MM.1S (cell line): ENCODE data around the gene PRKCD.

Source experiments
- DNase-seq: peaks from one replicate; pipeline ENCODE4 v3.0.0-alpha.2; 2015
- H2AFZ ChIP-seq: fragments of 300-600 bp; sonication (generic); 2 replicates; pipeline ENCODE4 v1.6.0; 2016; ENCODE audit warnings: antibody characterized with exemption, low read length
- H3F3A ChIP-seq: fragments of 300-600 bp; sonication (generic); 2 replicates; pipeline ENCODE4 v1.6.1; 2016; ENCODE audit warnings: mild to moderate bottlenecking, antibody characterized with exemption, low read length, moderate library complexity, mixed read lengths; ENCODE audit not compliant: insufficient read depth
- H3K27ac ChIP-seq: fragments of 300-600 bp; sonication (generic); 2 replicates; pipeline ENCODE4 v1.5.1; 2016; ENCODE audit warnings: mild to moderate bottlenecking, low read length
- H3K27me3 ChIP-seq: fragments of 300-600 bp; sonication (generic); replicated peaks from 2 replicates; pipeline ENCODE4 v1.6.0; 2016; ENCODE audit warnings: low read length; ENCODE audit not compliant: insufficient read depth
- H3K36me3 ChIP-seq: fragments of 300-600 bp; sonication (generic); replicated peaks from 2 replicates; pipeline ENCODE4 v1.6.1; 2016; ENCODE audit warnings: mild to moderate bottlenecking, low read length, mixed read lengths; ENCODE audit not compliant: insufficient read depth
- H3K4me1 ChIP-seq: fragments of 300-600 bp; sonication (generic); 2 replicates; pipeline ENCODE4 v1.6.1; 2016; ENCODE audit warnings: low read length, mixed read lengths
- H3K4me2 ChIP-seq: fragments of 300-600 bp; sonication (generic); 2 replicates; pipeline ENCODE4 v1.6.0; 2016; ENCODE audit warnings: low read depth, low read length
- H3K4me3 ChIP-seq: fragments of 300-600 bp; sonication (generic); 2 replicates; pipeline ENCODE4 v1.5.1; 2016; ENCODE audit warnings: low read length, mixed read lengths
- H3K79me2 ChIP-seq: fragments of 300-600 bp; sonication (generic); 2 replicates; pipeline ENCODE4 v1.6.1; 2016; ENCODE audit warnings: mixed run types, low read length, mixed read lengths
- H3K9ac ChIP-seq: fragments of 300-600 bp; sonication (generic); 2 replicates; pipeline ENCODE4 v1.6.1; 2016; ENCODE audit warnings: low read length, mixed read lengths
- H3K9me2 ChIP-seq: fragments of 300-600 bp; sonication (generic); replicated peaks from 2 replicates; pipeline ENCODE4 v1.6.1; 2016; ENCODE audit warnings: mild to moderate bottlenecking, low read length, mixed read lengths; ENCODE audit not compliant: insufficient read depth
- H3K9me3 ChIP-seq: fragments of 300-600 bp; sonication (generic); replicated peaks from 2 replicates; pipeline ENCODE4 v1.6.1; 2016; ENCODE audit warnings: mild to moderate bottlenecking, low read length, mixed read lengths; ENCODE audit not compliant: insufficient read depth
- H4K20me1 ChIP-seq: fragments of 300-600 bp; sonication (generic); 2 replicates; pipeline ENCODE4 v1.6.1; 2016; ENCODE audit warnings: mild to moderate bottlenecking, low read length, moderate library complexity, mixed read lengths; ENCODE audit not compliant: insufficient read depth
- EZH2 ChIP-seq: fragments of 300-600 bp; sonication (generic); optimal IDR thresholded peaks from 2 replicates; pipeline ENCODE3; 2017; ENCODE audit warnings: low read depth, mild to moderate bottlenecking, antibody characterized with exemption, low read length, mixed read lengths
- EZH2phosphoT487 ChIP-seq: fragments of 300-600 bp; sonication (generic); IDR thresholded peaks from 2 replicates; pipeline ENCODE4 v1.6.1; 2018; ENCODE audit warnings: antibody characterized with exemption, low read length
- TF ChIP-seq, protein P1 (sequence below): fragments of 300-600 bp; sonication (generic); IDR thresholded peaks from 2 replicates; pipeline ENCODE4 v1.5.1; 2016; ENCODE audit warnings: antibody characterized with exemption, low read length, mixed read lengths

Gene PRKCD

DNA sequence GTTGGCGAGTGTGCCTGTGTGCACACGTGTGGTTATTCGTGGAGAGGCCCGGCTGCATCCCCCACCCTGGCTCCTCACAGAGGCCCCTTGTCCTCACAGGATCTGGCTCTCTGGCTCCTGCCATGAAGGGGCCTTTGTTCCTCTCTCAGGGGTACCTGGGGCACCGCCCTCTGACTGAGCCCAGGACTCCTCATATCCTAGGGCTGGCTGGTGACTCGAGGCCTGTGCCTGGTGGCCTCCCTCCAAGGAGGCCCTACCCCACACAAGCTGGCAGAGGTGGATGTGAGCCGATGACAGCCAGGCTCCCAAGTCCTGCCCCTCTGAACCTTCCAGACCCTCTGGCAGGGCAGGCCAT lies 10.0 kb downstream of the PRKCD start:
- Histone ChIP-seq H3K4me2 (peak overlapping the region; percentile 54), H3K9me3 (no peaks in the 10 kb centered on the region), H3K27ac (peak overlapping the region; percentile 78; the same call in 1 of the 2 replicates), H2AFZ (no peak overlapping the region), H3K36me3 (no peaks in the 10 kb centered on the region), H3K4me3 (no peak overlapping the region), H3K27me3 (no peaks in the 10 kb centered on the region), H3K79me2 (peaks cover 69% of the 10 kb centered on the region), H3F3A (peaks cover 14% of the 10 kb centered on the region), H3K9me2 (no peaks in the 10 kb centered on the region), H3K9ac (peak overlapping the region; percentile 41; the same call in 1 of the 2 replicates), H4K20me1 (no peaks in the 10 kb centered on the region), H3K4me1 (peaks cover 64% of the 10 kb centered on the region)
- TF ChIP-seq EZH2: no peak
- TF ChIP-seq, protein P1, sequence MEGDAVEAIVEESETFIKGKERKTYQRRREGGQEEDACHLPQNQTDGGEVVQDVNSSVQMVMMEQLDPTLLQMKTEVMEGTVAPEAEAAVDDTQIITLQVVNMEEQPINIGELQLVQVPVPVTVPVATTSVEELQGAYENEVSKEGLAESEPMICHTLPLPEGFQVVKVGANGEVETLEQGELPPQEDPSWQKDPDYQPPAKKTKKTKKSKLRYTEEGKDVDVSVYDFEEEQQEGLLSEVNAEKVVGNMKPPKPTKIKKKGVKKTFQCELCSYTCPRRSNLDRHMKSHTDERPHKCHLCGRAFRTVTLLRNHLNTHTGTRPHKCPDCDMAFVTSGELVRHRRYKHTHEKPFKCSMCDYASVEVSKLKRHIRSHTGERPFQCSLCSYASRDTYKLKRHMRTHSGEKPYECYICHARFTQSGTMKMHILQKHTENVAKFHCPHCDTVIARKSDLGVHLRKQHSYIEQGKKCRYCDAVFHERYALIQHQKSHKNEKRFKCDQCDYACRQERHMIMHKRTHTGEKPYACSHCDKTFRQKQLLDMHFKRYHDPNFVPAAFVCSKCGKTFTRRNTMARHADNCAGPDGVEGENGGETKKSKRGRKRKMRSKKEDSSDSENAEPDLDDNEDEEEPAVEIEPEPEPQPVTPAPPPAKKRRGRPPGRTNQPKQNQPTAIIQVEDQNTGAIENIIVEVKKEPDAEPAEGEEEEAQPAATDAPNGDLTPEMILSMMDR: no peak
- TF ChIP-seq EZH2phosphoT487: no peak
- no peak for DNase-seq

GRCh38 chr3:53171827-53172505 lies 11.0 kb downstream of the PRKCD start:
- Histone ChIP-seq H3K4me2 (no peak overlapping the region), H3K27ac (no peak overlapping the region), H3K36me3 (no peaks in the 10 kb centered on the region)

GRCh38 chr3:53173107-53173506 lies 12.1 kb downstream of the PRKCD start:
- H3K9me3 ChIP-seq: no peaks in the 10 kb centered on the region
- no peaks in the 10 kb centered on the region for H4K20me1 ChIP-seq
- no peak for DNase-seq
- H3K4me3 ChIP-seq: no peak overlapping the region
- H3K79me2 ChIP-seq: peaks cover 54% of the 10 kb centered on the region
- no peak for TF ChIP-seq EZH2phosphoT487
- TF ChIP-seq, protein P1: no peak
- no peak for TF ChIP-seq EZH2
- no peak overlapping the region for H3K27ac ChIP-seq
- H3K4me1 ChIP-seq: peaks cover 64% of the 10 kb centered on the region
- no peaks in the 10 kb centered on the region for H3K36me3 ChIP-seq
- no peaks in the 10 kb centered on the region for H3K27me3 ChIP-seq
- H3K9me2 ChIP-seq: no peaks in the 10 kb centered on the region
- peaks cover 14% of the 10 kb centered on the region for H3F3A ChIP-seq
- no peak overlapping the region for H3K4me2 ChIP-seq
- H2AFZ ChIP-seq: no peak overlapping the region
- H3K9ac ChIP-seq: no peak overlapping the region

More at GRCh38 chr3:53171827-53172505, 11.0 kb downstream of the PRKCD start:
- Histone ChIP-seq H2AFZ (no peak overlapping the region), H3K27me3 (no peaks in the 10 kb centered on the region), H3K9me3 (no peaks in the 10 kb centered on the region), H3K9me2 (no peaks in the 10 kb centered on the region), H4K20me1 (no peaks in the 10 kb centered on the region), H3K79me2 (peaks cover 65% of the 10 kb centered on the region), H3K9ac (no peak overlapping the region), H3K4me3 (no peak overlapping the region), H3K4me1 (peaks cover 59% of the 10 kb centered on the region), H3F3A (peaks cover 14% of the 10 kb centered on the region)
- DNase-seq: no peak
- TF ChIP-seq, protein P1: no peak
- TF ChIP-seq EZH2phosphoT487 (no peak), EZH2 (no peak)
